ENCODE data around the gene KIF16B.

Gene KIF16B

DNA sequence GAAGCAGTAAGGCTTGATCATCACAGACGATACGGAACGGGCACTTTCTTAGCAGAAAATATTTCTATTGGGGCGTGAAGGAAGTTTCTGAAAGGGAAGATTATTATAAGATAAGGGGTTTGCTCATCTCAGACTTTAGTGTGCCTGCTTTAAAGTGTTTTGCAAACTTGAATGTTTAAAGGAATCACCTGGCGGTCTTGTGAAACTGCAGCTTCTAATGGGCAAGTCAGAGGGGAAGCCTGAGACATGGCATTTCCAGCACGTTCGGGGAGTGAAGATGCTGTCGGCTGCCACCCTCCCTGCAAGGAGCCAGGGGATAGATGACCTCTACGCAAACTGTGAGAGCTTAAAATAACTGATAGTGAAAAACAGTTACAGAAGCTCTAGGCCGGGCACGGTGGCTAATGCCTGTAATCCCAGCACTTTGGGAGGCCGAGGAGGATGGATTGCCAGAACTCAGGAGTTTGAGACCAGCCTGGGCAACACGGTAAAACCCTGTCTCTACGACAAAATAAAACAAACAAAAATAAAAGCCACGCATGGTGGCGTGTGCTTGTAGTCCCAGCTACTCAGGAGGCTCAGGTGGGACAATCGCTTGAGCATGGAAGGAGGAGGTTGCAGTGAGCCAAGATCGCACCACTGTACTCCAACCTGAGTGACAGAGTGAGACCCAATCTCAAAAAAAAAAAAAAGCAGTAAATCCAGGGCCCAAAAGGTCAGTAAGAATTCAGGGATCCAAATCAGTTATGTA is 2.3 kb upstream of the KIF16B start:
- TF ChIP-seq, protein P1, sequence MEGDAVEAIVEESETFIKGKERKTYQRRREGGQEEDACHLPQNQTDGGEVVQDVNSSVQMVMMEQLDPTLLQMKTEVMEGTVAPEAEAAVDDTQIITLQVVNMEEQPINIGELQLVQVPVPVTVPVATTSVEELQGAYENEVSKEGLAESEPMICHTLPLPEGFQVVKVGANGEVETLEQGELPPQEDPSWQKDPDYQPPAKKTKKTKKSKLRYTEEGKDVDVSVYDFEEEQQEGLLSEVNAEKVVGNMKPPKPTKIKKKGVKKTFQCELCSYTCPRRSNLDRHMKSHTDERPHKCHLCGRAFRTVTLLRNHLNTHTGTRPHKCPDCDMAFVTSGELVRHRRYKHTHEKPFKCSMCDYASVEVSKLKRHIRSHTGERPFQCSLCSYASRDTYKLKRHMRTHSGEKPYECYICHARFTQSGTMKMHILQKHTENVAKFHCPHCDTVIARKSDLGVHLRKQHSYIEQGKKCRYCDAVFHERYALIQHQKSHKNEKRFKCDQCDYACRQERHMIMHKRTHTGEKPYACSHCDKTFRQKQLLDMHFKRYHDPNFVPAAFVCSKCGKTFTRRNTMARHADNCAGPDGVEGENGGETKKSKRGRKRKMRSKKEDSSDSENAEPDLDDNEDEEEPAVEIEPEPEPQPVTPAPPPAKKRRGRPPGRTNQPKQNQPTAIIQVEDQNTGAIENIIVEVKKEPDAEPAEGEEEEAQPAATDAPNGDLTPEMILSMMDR (IDR thresholded peaks at IDR 0.05): no peak

DNA sequence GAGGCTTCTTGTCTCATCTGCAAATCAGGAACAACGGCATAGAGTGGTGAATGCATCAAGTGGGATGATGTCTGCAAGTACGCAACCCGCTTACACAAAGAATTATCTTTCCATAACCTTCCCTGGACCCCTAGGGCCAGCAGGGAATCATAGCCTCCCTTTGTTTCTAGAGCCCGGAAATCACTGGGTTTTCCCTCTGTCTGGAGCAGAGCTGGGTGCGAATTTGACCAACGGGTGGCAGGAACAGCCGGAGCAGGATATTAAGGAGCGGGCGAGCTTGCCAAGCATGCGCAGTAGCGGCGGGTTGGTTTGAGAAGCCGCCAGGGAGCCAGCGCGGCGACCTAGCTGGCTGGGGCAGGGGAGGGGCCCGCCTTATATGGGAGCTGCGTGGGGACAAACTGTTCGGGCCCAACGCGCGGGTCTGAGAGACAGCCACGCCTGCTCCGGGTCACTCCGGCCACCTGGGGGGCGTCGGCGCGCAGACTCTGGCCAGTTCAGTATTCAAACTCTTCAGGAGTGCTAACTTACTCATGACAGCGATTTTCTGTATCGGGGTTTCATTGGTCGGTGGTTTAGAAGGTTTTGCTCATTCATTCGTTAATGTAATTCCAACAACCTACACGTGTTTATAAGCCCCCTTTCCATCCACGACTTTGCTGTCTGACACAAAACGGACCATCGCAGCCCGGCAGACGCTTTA is 1.6 kb upstream of the KIF16B start:
- TF ChIP-seq, protein P1 (IDR thresholded peaks at IDR 0.05): no peak

DNA sequence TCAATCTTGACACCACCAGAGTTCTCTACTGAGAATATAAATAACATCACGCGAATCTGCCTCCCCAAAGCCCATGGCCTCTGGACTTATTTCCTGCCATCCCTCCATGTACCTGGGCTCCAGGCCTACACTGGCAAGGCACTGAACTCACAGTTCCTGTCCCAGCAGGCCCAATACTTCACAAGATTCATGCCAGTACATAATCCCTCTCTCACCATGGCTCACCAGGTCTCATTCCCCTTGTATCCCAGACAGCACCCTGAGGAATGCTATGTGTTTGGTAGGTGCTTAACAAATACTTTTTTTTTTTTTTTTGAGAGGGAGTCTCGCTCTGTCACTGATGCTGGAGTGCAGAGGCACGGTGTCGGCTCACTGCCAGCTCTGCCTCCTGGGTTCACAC is 1.9 kb downstream of the KIF16B start:
- TF ChIP-seq, protein P1 (IDR thresholded peaks at IDR 0.05): no peak

DNA sequence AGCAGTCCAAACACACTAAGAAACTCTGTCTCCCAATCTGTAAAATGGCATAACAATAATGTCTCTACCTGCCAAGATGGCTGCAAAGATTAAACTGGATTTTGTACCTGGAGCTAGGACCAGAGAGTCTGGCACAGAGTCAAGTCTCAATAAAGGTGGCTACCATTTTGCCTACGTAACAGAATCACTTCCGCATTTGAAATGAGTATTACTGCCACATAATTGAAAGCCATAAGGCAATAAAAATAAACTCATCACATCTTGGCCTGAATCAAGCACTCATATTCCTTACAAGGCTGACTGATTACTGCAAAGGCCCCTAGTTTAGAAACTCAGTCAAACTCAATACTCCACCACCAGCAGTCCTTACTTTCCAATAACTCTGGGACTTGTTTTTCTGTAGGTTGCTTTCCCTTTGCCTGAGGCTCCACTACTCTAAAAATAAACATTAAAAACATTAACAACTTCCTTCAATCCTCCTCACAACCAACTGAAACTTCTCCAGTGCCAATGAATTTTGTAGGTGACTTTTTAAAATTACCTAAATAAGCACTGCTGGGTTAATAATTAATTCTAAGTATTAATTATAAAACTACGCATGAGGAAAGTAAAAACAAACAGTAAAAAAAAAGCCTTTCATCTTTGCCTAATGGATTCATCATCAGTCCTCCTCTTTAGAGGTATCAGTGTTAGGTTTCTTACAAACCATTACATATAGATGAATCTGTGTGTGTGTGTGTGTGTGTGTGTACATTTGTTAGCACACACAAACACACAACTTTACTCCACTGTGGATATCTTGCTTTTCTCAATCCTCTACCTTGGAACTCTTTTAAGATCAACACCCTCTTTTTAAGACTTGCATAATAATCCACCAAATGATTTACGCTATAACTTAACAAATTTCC is 3.7 kb downstream of the KIF16B start:
- TF ChIP-seq, protein P1 (IDR thresholded peaks at IDR 0.05): no peak

DNA sequence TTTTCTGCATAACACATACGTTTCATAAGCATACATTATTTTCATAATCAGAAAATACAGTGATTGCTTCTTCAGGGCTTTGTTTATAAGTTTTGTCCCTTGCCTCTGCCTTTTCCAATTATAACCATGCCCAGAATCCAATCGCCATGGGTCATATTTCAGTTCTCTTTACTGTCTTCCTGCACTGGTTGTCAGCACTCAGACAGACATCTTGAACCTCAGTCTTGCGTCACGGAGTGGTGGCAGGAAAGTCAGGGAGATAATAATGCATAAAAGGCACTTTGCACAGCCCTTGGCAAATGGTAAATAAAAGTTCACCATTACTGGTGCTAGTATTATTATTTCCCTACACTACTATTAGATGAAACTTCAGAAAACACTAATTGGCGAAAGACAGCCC is 7.2 kb downstream of the KIF16B start:
- TF ChIP-seq, protein P1 (IDR thresholded peaks at IDR 0.05): no peak

DNA sequence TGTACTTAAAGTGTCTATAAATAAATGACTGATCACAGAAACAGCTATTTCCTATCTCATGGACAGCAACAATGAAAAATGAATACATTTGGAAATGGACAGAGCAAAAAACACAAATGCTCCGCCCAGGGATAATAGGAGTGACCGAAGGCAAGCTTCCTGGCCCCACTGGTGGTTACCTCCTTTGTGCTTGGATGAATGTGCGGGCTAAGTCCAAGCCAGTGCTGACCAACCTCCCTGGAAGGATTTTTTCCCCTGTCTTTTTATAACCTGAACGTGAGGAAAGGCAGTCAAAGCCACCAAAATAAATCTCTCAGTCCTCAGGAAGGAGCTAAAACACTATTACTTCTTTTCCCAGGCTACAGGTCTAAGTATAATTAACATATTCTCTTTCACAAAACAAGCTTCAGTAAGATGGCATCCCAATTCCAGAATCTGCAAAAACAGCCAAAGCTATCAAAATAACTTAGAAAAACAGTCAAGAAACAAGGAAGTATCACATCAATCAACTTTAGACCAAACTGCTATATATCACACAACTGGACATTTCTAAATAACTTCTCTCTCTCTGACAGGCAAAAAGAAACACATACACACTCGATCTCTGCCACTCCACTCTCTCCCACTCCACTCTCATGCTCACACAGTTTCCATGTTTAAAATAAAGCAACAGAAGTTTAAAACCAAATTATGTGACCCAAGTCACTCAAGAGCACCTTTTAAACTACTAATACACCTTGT is 10.0 kb downstream of the KIF16B start:
- TF ChIP-seq, protein P1 (IDR thresholded peaks at IDR 0.05): no peak

DNA sequence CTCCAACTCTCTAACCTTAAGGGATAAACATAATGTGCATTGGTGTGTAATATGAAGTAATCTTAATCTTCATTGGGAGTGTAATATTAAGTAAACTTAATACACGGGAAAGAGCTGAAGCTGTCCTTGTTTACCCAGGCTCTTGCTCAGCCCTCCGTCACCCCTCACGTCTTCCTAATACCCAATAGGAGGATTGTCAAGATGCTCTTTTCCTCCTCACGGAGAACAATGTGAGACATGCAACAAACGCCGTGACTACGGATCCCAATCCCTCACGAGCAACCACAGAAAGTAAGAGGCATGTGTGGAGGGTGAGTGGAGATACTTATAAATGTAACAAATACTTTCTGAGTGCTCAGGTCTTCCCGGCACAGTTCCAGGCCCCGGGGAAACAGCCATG is 11.0 kb downstream of the KIF16B start:
- TF ChIP-seq, protein P1 (IDR thresholded peaks at IDR 0.05): no peak

Measured in LNCAP (cell line).